ENCODE results near the gene MGAT2. TPM values are rescaled to one million over a fixed set of nuclear protein-coding genes. Genes with fewer than 3 reads are reported as not detected.
A peak's percentile ranks its signal among the peaks of the same experiment; 100 is the strongest.

Gene MGAT2
- total and polyA plus RNA-seq, 5 donors from 2014 or later = 32.0 to 43.7 (median 35.8) TPM

DNA sequence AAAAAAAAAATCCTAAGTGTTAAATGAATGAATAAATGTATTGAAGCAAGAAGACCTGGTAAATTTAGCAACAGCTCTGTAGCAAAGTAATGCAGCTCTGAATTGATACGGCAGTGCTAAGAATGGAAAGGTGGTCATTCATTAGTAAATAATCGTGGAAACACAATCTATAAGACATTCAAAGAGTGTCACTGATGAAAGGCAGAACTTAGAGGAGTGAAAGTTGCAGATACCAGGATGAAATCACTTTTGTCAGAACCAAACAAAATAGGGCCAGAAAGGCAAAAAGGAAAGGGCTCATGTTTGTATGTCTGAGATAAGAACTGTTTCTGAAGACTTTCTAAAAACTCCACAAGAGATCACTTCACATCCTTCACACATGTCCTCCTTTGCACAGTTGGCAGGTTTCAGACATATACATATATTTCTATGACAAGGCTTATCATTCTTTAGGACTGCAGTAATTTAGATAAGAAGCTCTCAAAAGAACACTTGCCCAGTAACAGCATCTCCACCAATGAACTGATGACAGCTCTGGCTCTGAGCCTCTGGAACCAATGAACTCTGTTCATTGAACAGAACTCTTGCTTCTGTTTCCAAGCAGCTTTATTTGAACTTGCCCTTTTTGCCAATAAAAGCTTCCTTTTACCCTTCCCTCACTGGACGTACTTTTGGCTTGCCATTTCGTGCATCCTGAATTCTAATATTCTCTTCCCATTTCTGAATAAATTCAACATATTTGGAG lies 26.1 kb upstream of the MGAT2 start:
- no peak for ATAC-seq (ENCODE audit: low read depth in 2 of 2)
- no peaks in the 10 kb centered on the region for H3K27me3 Mint-ChIP-seq
- H3K27ac ChIP-seq (ENCODE audit: insufficient read depth, low read length, poor library complexity, severe bottlenecking) = no peak overlapping the region

DNA sequence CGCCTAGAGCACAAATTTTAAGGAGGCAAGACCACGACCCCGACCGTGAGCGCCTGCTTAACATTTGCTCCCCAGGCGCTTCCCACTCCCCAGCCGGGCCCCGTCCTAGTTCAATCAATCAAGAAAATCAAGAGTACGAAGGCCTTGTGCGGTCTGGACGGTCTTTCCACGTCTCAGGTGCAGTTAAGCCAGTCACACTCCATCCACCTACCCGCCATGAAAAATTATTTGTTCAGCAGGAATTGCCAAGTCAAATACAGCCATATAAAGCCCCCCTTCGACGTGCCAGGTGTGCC lies 22.5 kb upstream of the MGAT2 start:
- H3K27me3 ChIP-seq (ENCODE audit: control insufficient read depth, insufficient read depth, low read length) = no peaks in the 10 kb centered on the region
- Mint-ChIP-seq H3K36me3 (no peaks in the 10 kb centered on the region), H3K27ac (peak overlapping the region; percentile 98 to 99 (median 99)), H3K4me1 (peaks cover 23 to 39% (median 31%) of the 10 kb centered on the region in 4 donors), H3K9me3 (peaks cover 0 to 1% (median 0%) of the 10 kb centered on the region in 7 donors), H3K4me3 (peak overlapping the region; percentile 97 to 99 (median 98)), H3K27me3 (no peaks in the 10 kb centered on the region)
- H3K27ac ChIP-seq (ENCODE audit: insufficient read depth, low read length, poor library complexity, severe bottlenecking) = peak overlapping the region; percentile 91
- DNase-seq (no peak), ATAC-seq (ENCODE audit: low read depth in 2 of 2) (peak in 1 of 2 donors; percentile 1)
- H3K4me1 ChIP-seq (ENCODE audit: control insufficient read depth, insufficient read depth, low read length, poor library complexity, severe bottlenecking) = peaks cover 22% of the 10 kb centered on the region
- peaks cover 1% of the 10 kb centered on the region for H3K36me3 ChIP-seq (ENCODE audit: control insufficient read depth, insufficient read depth, low read length)
- no peaks in the 10 kb centered on the region for H3K9me3 ChIP-seq (ENCODE audit: control insufficient read depth in 2 of 2, low read length in 2 of 2)
- peak overlapping the region; percentile 97 for H3K4me3 ChIP-seq (ENCODE audit: low read depth, low read length)

More for the DNA sequence above, 26.1 kb upstream of the MGAT2 start:
- Histone ChIP-seq H3K4me1 (ENCODE audit: control insufficient read depth, insufficient read depth, low read length, poor library complexity, severe bottlenecking) (peaks cover 17% of the 10 kb centered on the region), H3K36me3 (ENCODE audit: control insufficient read depth, insufficient read depth, low read length) (no peaks in the 10 kb centered on the region), H3K27me3 (ENCODE audit: control insufficient read depth, insufficient read depth, low read length) (no peaks in the 10 kb centered on the region), H3K9me3 (ENCODE audit: control insufficient read depth in 2 of 2, low read length in 2 of 2) (no peaks in the 10 kb centered on the region), H3K4me3 (ENCODE audit: low read depth, low read length) (no peak overlapping the region)
- no peaks in the 10 kb centered on the region for H3K36me3 Mint-ChIP-seq
- H3K27ac Mint-ChIP-seq = peak overlapping the region in 1 of 3 donors; percentile 32
- DNase-seq = peak in 1 of 3 donors; percentile 26
- H3K4me1 Mint-ChIP-seq = peaks cover 15 to 29% (median 21%) of the 10 kb centered on the region in 4 donors
- peak overlapping the region in 1 of 4 donors; percentile 81 for H3K4me3 Mint-ChIP-seq
- peaks cover 0 to 2% (median 0%) of the 10 kb centered on the region in 7 donors for H3K9me3 Mint-ChIP-seq

DNA sequence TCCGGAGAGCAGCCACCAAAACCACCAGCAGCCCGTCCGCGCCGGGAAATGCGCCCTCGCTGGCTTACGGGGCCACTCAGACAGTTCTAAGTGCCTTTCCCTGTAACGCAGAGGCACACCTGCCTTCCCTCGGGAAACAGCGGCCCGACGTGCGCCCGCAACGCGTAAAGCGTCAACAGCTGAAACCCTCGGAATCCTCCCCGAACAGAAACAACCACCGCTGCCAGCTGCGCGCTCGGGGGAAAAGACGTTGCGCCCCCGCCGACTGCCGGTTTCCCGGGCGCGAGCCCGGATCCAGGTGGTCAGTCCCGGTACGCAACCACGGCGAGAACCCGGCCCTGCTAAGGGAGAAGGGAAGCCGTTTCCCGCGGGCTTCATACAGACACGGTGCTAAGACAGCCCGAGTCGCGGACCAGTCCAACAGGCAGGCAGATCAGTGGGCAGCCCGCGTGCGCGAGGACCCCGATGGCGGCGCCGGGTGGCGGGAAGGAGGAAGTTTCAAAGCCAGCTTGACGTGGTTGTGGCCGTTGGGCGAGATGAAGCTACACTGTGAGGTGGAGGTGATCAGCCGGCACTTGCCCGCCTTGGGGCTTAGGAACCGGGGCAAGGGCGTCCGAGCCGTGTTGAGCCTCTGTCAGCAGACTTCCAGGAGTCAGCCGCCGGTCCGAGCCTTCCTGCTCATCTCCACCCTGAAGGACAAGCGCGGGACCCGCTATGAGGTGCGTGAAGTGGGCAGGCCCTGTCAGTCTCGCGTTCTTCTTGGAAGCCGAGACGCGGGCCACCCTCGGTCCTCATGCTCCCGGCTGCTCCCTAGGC lies 21.9 kb upstream of the MGAT2 start, which contains the start of gene LRR1:
TSS of gene LRR1 (plus strand) at position 456 of the 816 bp plus-strand sequence. CDS start at position 537, 81 bp downstream.
- Mint-ChIP-seq H3K36me3 (no peaks in the 10 kb centered on the region), H3K27me3 (no peaks in the 10 kb centered on the region), H3K4me3 (peak within 1 kb of the TSS; percentile 97 to 99 (median 98)), H3K27ac (peak within 1 kb of the TSS; percentile 98 to 99 (median 99)), H3K4me1 (peaks cover 23 to 39% (median 31%) of the 10 kb centered on the region in 4 donors), H3K9me3 (peaks cover 0 to 1% (median 0%) of the 10 kb centered on the region in 7 donors)
- Histone ChIP-seq H3K27ac (ENCODE audit: insufficient read depth, low read length, poor library complexity, severe bottlenecking) (peak within 1 kb of the TSS; percentile 91), H3K36me3 (ENCODE audit: control insufficient read depth, insufficient read depth, low read length) (peaks cover 2% of the 10 kb centered on the region), H3K4me3 (ENCODE audit: low read depth, low read length) (peak within 1 kb of the TSS; percentile 97), H3K9me3 (ENCODE audit: control insufficient read depth in 2 of 2, low read length in 2 of 2) (no peaks in the 10 kb centered on the region), H3K27me3 (ENCODE audit: control insufficient read depth, insufficient read depth, low read length) (no peaks in the 10 kb centered on the region), H3K4me1 (ENCODE audit: control insufficient read depth, insufficient read depth, low read length, poor library complexity, severe bottlenecking) (peaks cover 22% of the 10 kb centered on the region)
- ATAC-seq (ENCODE audit: low read depth in 2 of 2) (peak; percentile 87), DNase-seq (peak; percentile 77 to 89 (median 86))

DNA sequence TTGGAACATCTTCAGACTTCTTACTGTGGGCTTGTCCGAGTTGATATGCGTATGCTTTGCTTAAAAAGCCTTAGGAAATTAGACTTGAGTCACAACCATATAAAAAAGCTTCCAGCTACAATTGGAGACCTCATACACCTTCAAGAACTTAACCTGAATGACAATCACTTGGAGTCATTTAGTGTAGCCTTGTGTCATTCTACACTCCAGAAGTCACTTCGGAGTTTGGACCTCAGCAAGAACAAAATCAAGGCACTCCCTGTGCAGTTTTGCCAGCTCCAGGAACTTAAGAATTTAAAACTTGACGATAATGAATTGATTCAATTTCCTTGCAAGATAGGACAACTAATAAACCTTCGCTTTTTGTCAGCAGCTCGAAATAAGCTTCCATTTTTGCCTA lies 13.0 kb upstream of the MGAT2 start:
- H3K27me3 Mint-ChIP-seq = no peaks in the 10 kb centered on the region
- H3K9me3 Mint-ChIP-seq = no peaks in the 10 kb centered on the region
- H3K27ac Mint-ChIP-seq = no peak overlapping the region
- Histone ChIP-seq H3K27me3 (ENCODE audit: control insufficient read depth, insufficient read depth, low read length) (no peaks in the 10 kb centered on the region), H3K9me3 (ENCODE audit: control insufficient read depth in 2 of 2, low read length in 2 of 2) (no peaks in the 10 kb centered on the region), H3K27ac (ENCODE audit: insufficient read depth, low read length, poor library complexity, severe bottlenecking) (no peak overlapping the region), H3K4me1 (ENCODE audit: control insufficient read depth, insufficient read depth, low read length, poor library complexity, severe bottlenecking) (peaks cover 3% of the 10 kb centered on the region), H3K4me3 (ENCODE audit: low read depth, low read length) (no peak overlapping the region), H3K36me3 (ENCODE audit: control insufficient read depth, insufficient read depth, low read length) (peaks cover 15% of the 10 kb centered on the region)
- H3K4me3 Mint-ChIP-seq = no peak overlapping the region
- ATAC-seq (ENCODE audit: low read depth in 2 of 2) (no peak), DNase-seq (no peak)
- H3K36me3 Mint-ChIP-seq = no peaks in the 10 kb centered on the region
- peaks cover 0 to 16% (median 7%) of the 10 kb centered on the region in 4 donors for H3K4me1 Mint-ChIP-seq

DNA sequence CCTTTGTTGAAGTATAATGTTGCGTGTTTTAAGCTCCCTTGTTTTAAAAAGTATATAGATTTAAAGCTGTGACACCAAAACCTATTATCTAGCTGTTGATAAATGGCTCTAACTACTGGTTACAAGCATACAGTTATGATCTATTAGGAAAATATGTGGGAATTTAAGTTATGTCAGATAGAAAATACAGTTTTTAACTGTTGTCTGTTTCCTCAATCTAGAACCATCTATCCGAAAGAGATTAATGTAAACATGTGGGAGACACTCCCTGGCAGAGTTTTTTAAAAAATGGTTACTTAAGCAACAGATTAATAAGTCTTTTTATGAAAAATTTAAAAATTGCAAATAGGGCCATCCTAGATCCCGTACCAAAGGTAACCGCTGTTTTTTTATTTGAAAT lies 8.3 kb upstream of the MGAT2 start:
- no peak for DNase-seq
- no peak overlapping the region for H3K27ac Mint-ChIP-seq
- no peak overlapping the region for H3K27ac ChIP-seq (ENCODE audit: insufficient read depth, low read length, poor library complexity, severe bottlenecking)
- peaks cover 4 to 22% (median 8%) of the 10 kb centered on the region in 4 donors for H3K4me1 Mint-ChIP-seq
- no peaks in the 10 kb centered on the region for H3K9me3 ChIP-seq (ENCODE audit: control insufficient read depth in 2 of 2, low read length in 2 of 2)
- peaks cover 3% of the 10 kb centered on the region for H3K4me1 ChIP-seq (ENCODE audit: control insufficient read depth, insufficient read depth, low read length, poor library complexity, severe bottlenecking)
- H3K36me3 Mint-ChIP-seq = peaks cover 4% of the 10 kb centered on the region
- H3K4me3 Mint-ChIP-seq = no peak overlapping the region
- no peak overlapping the region for H3K4me3 ChIP-seq (ENCODE audit: low read depth, low read length)
- no peaks in the 10 kb centered on the region for H3K27me3 Mint-ChIP-seq
- H3K9me3 Mint-ChIP-seq = no peaks in the 10 kb centered on the region
- no peak for ATAC-seq (ENCODE audit: low read depth in 2 of 2)
- H3K27me3 ChIP-seq (ENCODE audit: control insufficient read depth, insufficient read depth, low read length) = no peaks in the 10 kb centered on the region
- peaks cover 5% of the 10 kb centered on the region for H3K36me3 ChIP-seq (ENCODE audit: control insufficient read depth, insufficient read depth, low read length)

DNA sequence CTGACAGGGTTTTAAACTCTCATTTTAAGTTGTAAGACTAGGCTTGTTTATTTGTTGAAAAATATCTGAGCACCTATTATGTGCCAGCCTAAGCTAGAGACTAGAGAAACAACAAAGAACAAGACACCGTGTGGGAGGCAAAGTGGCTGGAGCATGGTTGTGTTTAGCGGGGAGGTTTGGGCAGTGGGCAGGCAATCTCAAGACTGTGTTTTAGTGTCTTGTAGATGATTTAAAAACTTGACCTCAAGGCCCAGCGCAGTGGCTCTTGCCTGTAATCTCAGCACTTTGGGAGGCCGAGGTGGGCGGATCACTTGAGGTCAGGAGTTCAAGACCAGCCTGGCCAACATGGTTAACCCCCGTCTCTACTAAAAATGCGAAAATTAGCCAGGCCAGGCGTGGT lies 7.9 kb upstream of the MGAT2 start:
- Histone ChIP-seq H3K27me3 (ENCODE audit: control insufficient read depth, insufficient read depth, low read length) (no peaks in the 10 kb centered on the region), H3K27ac (ENCODE audit: insufficient read depth, low read length, poor library complexity, severe bottlenecking) (no peak overlapping the region), H3K36me3 (ENCODE audit: control insufficient read depth, insufficient read depth, low read length) (peaks cover 3% of the 10 kb centered on the region), H3K4me3 (ENCODE audit: low read depth, low read length) (no peak overlapping the region), H3K9me3 (ENCODE audit: control insufficient read depth in 2 of 2, low read length in 2 of 2) (no peaks in the 10 kb centered on the region), H3K4me1 (ENCODE audit: control insufficient read depth, insufficient read depth, low read length, poor library complexity, severe bottlenecking) (peaks cover 3% of the 10 kb centered on the region)
- no peak for DNase-seq
- no peak overlapping the region for H3K4me3 Mint-ChIP-seq
- H3K27ac Mint-ChIP-seq = peak overlapping the region in 1 of 3 donors; percentile 25
- H3K36me3 Mint-ChIP-seq = peaks cover 9% of the 10 kb centered on the region
- no peaks in the 10 kb centered on the region for H3K9me3 Mint-ChIP-seq
- no peak for ATAC-seq (ENCODE audit: low read depth in 2 of 2)
- H3K27me3 Mint-ChIP-seq = no peaks in the 10 kb centered on the region
- H3K4me1 Mint-ChIP-seq = peaks cover 4 to 26% (median 12%) of the 10 kb centered on the region in 4 donors

DNA sequence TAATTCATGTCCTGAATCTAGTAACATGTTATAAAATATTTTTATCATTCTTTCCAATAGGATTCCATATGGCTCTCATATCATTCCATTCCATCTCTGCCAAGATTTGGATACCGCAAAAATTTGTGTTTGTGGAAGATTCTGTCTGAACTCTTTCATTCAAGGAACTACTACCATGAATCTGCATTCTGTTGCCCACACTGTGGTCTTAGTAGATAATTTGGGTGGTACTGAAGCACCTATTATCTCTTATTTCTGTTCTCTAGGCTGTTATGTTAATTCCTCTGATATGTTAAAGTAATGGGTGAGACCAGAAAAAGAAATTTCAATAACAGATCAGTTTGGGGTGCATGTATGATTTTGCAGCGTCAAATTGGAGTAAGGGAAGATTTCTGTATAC lies 6.4 kb upstream of the MGAT2 start:
- H3K36me3 Mint-ChIP-seq = peaks cover 18% of the 10 kb centered on the region
- Histone ChIP-seq H3K4me3 (ENCODE audit: low read depth, low read length) (no peak overlapping the region), H3K27ac (ENCODE audit: insufficient read depth, low read length, poor library complexity, severe bottlenecking) (no peak overlapping the region), H3K27me3 (ENCODE audit: control insufficient read depth, insufficient read depth, low read length) (no peaks in the 10 kb centered on the region), H3K9me3 (ENCODE audit: control insufficient read depth in 2 of 2, low read length in 2 of 2) (no peaks in the 10 kb centered on the region), H3K36me3 (ENCODE audit: control insufficient read depth, insufficient read depth, low read length) (peaks cover 16% of the 10 kb centered on the region), H3K4me1 (ENCODE audit: control insufficient read depth, insufficient read depth, low read length, poor library complexity, severe bottlenecking) (peaks cover 15% of the 10 kb centered on the region)
- ATAC-seq (ENCODE audit: low read depth in 2 of 2) (no peak), DNase-seq (no peak)
- peaks cover 14 to 36% (median 22%) of the 10 kb centered on the region in 4 donors for H3K4me1 Mint-ChIP-seq
- no peak overlapping the region for H3K27ac Mint-ChIP-seq
- no peaks in the 10 kb centered on the region for H3K27me3 Mint-ChIP-seq
- no peaks in the 10 kb centered on the region for H3K9me3 Mint-ChIP-seq
- H3K4me3 Mint-ChIP-seq = no peak overlapping the region
